SK-N-SH (cell line): ENCODE measurements around the gene KRTAP4-12. TPM values are rescaled to one million over a fixed set of nuclear protein-coding genes. Genes with fewer than 3 reads are reported as not detected.

Source experiments
- CTCF ChIA-PET: fragments of 300-600, 350-600 bp; formaldehyde crosslinking; extraction: SDS; loops from one replicate; lab custom pipeline; 2021; lab: Yijun Ruan, JAX
- POLR2A ChIA-PET: fragments of 350-600 bp; sonication (Branson Sonifier 250); formaldehyde crosslinking; extraction: SDS; loops from one replicate; lab custom pipeline; 2020; ENCODE audit warnings: antibody characterized with exemption, inconsistent platforms; lab: Yijun Ruan, JAX
- DNase-seq: peaks from one replicate; pipeline ENCODE4 v3.0.0; 2012
- H2AFZ ChIP-seq: fragments of 200-600 bp; sonication (generic); 2 replicates; pipeline ENCODE4 v1.8.1; 2016; ENCODE audit warnings: antibody characterized with exemption, mild to moderate bottlenecking, low read depth
- H3F3A ChIP-seq: fragments of 200-600 bp; sonication (generic); replicated peaks from 2 replicates; pipeline ENCODE3; 2016; ENCODE audit warnings: antibody characterized with exemption, mild to moderate bottlenecking; ENCODE audit not compliant: insufficient read depth
- H3K27ac ChIP-seq, 2 experiments: fragments of 200-500 bp in 1 of 2; fragments of 200-600 bp in 1 of 2; sonication (Bioruptor generic) in 1 of 2; sonication (generic), shearing (Covaris generic) in 1 of 2; 2 replicates each; pipeline versions ENCODE4 v1.5.1 to v1.6.1; 2014 to 2016; ENCODE audit warnings: low read depth in 2 of 2, inconsistent platforms in 1 of 2, low read length in 1 of 2, mild to moderate bottlenecking in 1 of 2, mixed read lengths in 1 of 2
- H3K27me3 ChIP-seq: fragments of 200-600 bp; sonication (generic), shearing (Covaris generic); 2 replicates; pipeline ENCODE4 v1.6.1; 2016; ENCODE audit warnings: mixed run types; ENCODE audit not compliant: insufficient read depth
- H3K36me3 ChIP-seq, 2 experiments: fragments of 200-500 bp in 1 of 2; fragments of 200-600 bp in 1 of 2; sonication (Bioruptor generic) in 1 of 2; sonication (generic) in 1 of 2; replicated peaks in 1 of 2; 2 replicates each; pipeline versions ENCODE3 to v1.5.1; 2014 to 2016; ENCODE audit warnings: low read length in 1 of 2, mild to moderate bottlenecking in 1 of 2; ENCODE audit not compliant: insufficient read depth in 2 of 2, control insufficient read depth in 1 of 2
- H3K4me1 ChIP-seq, 2 experiments: fragments of 200-500 bp in 1 of 2; fragments of 200-600 bp in 1 of 2; sonication (Bioruptor generic) in 1 of 2; sonication (generic), shearing (Covaris generic) in 1 of 2; 2 replicates each; pipeline versions ENCODE4 v1.5.1 to v1.6.1; 2014 to 2016; ENCODE audit warnings: low read depth in 1 of 2, low read length in 1 of 2, mixed run types in 1 of 2; ENCODE audit not compliant: insufficient read depth in 2 of 2, control insufficient read depth in 1 of 2
- H3K4me2 ChIP-seq: fragments of 200-600 bp; sonication (generic), shearing (Covaris generic); 2 replicates; pipeline ENCODE4 v1.6.1; 2017; ENCODE audit warnings: mixed run types
- H3K4me3 ChIP-seq, 2 experiments: fragments of 200-500 bp in 1 of 2; fragments of 200-600 bp in 1 of 2; sonication (Bioruptor generic) in 1 of 2; sonication (generic), shearing (Covaris generic) in 1 of 2; 2 replicates each; pipeline versions ENCODE4 v1.5.1 to v1.8.1; 2014 to 2016; ENCODE audit warnings: low read depth in 2 of 2, inconsistent platforms in 1 of 2, low read length in 1 of 2, mild to moderate bottlenecking in 1 of 2, mixed read lengths in 1 of 2, moderate library complexity in 1 of 2
- H3K79me2 ChIP-seq: fragments of 200-600 bp; sonication (generic); 2 replicates; pipeline ENCODE4 v1.8.1; 2017; ENCODE audit warnings: mild to moderate bottlenecking; ENCODE audit not compliant: insufficient read depth
- H3K9ac ChIP-seq: fragments of 200-600 bp; sonication (generic); 2 replicates; pipeline ENCODE4 v1.6.1; 2017; ENCODE audit warnings: mixed run types
- H3K9me2 ChIP-seq: fragments of 200-600 bp; sonication (generic); 2 replicates; pipeline ENCODE4 v1.6.1; 2017; ENCODE audit warnings: mixed run types
- H3K9me3 ChIP-seq: fragments of 200-600 bp; sonication (generic); 2 replicates; pipeline ENCODE4 v1.6.1; 2017; ENCODE audit warnings: mixed run types, mild to moderate bottlenecking, moderate library complexity
- H4K20me1 ChIP-seq: fragments of 200-600 bp; sonication (generic); 2 replicates; pipeline ENCODE4 v1.6.1; 2017; ENCODE audit warnings: mild to moderate bottlenecking, mixed run types; ENCODE audit not compliant: insufficient read depth
- ELF1 ChIP-seq: IDR thresholded peaks from 2 replicates; pipeline ENCODE4 v1.4.0; 2012
- EZH2phosphoT487 ChIP-seq: fragments of 200-600 bp; sonication (generic); IDR thresholded peaks from 2 replicates; pipeline ENCODE4 v1.6.1; 2017; ENCODE audit warnings: low read depth, mixed run types, mild to moderate bottlenecking, antibody characterized with exemption, moderate library complexity, borderline replicate concordance
- FOSL2 ChIP-seq: IDR thresholded peaks from 2 replicates; pipeline ENCODE4 v1.4.0; 2012; ENCODE audit warnings: low read depth, mild to moderate bottlenecking, moderate library complexity, borderline replicate concordance
- FOXM1 ChIP-seq: IDR thresholded peaks from 2 replicates; pipeline ENCODE4 v1.4.0; 2012; ENCODE audit warnings: low read depth, mild to moderate bottlenecking
- GATA2 ChIP-seq: sonication (generic); formaldehyde crosslinking; IDR thresholded peaks from 2 replicates; pipeline ENCODE4 v1.5.0; 2020; ENCODE audit warnings: mild to moderate bottlenecking, missing genetic modification reagents
- JUND ChIP-seq: IDR thresholded peaks from 2 replicates; pipeline ENCODE4 v1.4.0; 2012
- MXI1 ChIP-seq: IDR thresholded peaks from 2 replicates; pipeline ENCODE4 v1.6.1; 2012; ENCODE audit warnings: mild to moderate bottlenecking, low read depth, low read length, improper control_type of control experiment
- NFIC ChIP-seq: IDR thresholded peaks from 2 replicates; pipeline ENCODE4 v1.4.0; 2012; ENCODE audit warnings: borderline replicate concordance
- POLR2AphosphoS5 ChIP-seq: IDR thresholded peaks from 2 replicates; pipeline ENCODE4 v1.6.1; 2012; ENCODE audit warnings: low read depth, low read length
- SIN3A ChIP-seq: IDR thresholded peaks from 2 replicates; pipeline ENCODE4 v1.6.1; 2012; ENCODE audit warnings: low read depth, mild to moderate bottlenecking, low read length, moderate library complexity, borderline replicate concordance
- YY1 ChIP-seq: IDR thresholded peaks from 2 replicates; pipeline ENCODE4 v1.4.0; 2012; ENCODE audit warnings: low read depth, mild to moderate bottlenecking
- WGBS: methylation state at CpG from one replicate; pipeline ENCODE4 v1.1.6; 2017; ENCODE audit warnings: low lambda C conversion rate; 5-methylcytosine and 5-hydroxymethylcytosine counted together
- polyA plus RNA-seq, 3 experiments: library from polyadenylated mRNA; depleted of rRNA; stranded (reverse); fragments of >200 nt; gene quantifications; 2 replicates each; pipeline ENCODE4 v1.2.3, GENCODE V29; 2012
- TF ChIP-seq, protein P1 (sequence below): IDR thresholded peaks from 2 replicates; pipeline ENCODE4 v1.4.0; 2012; ENCODE audit warnings: low read depth, borderline replicate concordance
- TF ChIP-seq, protein P2 (sequence below): IDR thresholded peaks from 2 replicates; pipeline ENCODE4 v1.4.0; 2012; ENCODE audit warnings: low read depth, borderline replicate concordance
- TF ChIP-seq, protein P3 (sequence below): fragments of 200-600 bp; sonication (generic); IDR thresholded peaks from 2 replicates; pipeline ENCODE4 v1.6.1; 2017; ENCODE audit warnings: antibody characterized with exemption, mild to moderate bottlenecking, moderate library complexity
- TF ChIP-seq, protein P4 (sequence below): IDR thresholded peaks from 2 replicates; pipeline ENCODE4; 2012

KRTAP4-12 gene
- polyA plus RNA-seq, 1 of the 3 experiments (the other 2 are of a cell fraction), result not detected

DNA sequence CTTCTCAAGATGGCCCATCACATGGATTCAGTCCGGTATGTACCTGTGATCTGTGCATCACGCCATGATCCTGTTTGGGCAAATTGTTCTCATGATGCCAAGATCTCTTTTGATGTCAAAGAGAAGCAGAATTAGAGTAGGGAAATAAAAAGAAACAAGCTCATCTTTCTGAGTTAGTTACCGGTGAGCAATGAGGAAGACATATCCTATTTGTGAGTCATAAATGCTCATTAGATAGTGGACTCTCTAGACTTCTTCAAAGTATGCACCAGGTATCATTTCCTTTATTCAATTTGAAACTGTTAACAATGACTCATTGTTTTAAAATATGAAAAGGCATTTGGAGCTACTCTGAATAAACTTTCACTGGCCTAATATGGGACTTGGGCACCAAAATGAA lies 8.0 kb upstream of the KRTAP4-12 start:
- 14% methylated on average over 3 of the region's 3 CpGs for WGBS
- Histone ChIP-seq H3K4me2 (no peak overlapping the region), H3K79me2 (no peaks in the 10 kb centered on the region), H3K27ac (peak overlapping the region in 1 of 2 experiments; percentile 6; a peak in 1 of 4 replicates), H2AFZ (peak overlapping the region; percentile 33; the same call in 1 of the 2 replicates), H3K9me3 (no peaks in the 10 kb centered on the region), H3K36me3 (no peaks in the 10 kb centered on the region), H3K9me2 (no peaks in the 10 kb centered on the region), H3K27me3 (no peaks in the 10 kb centered on the region), H3F3A (no peaks in the 10 kb centered on the region), H3K4me3 (no peak overlapping the region), H3K4me1 (peaks cover 0 to 12% of the 10 kb centered on the region in 2 experiments; a peak in 1 of 4 replicates), H4K20me1 (no peaks in the 10 kb centered on the region), H3K9ac (no peak overlapping the region)
- no peak for DNase-seq
- ChIA-PET POLR2A (no interaction called here), CTCF (no interaction called here)
- TF ChIP-seq JUND (0 out of 2 replicates have a peak, but pooled peaks have one; percentile 33), FOSL2 (peak; percentile 44; the same call in 1 of the 2 replicates), GATA2 (no peak), ELF1 (0 out of 2 replicates have a peak, but pooled peaks have one; percentile 13)

DNA sequence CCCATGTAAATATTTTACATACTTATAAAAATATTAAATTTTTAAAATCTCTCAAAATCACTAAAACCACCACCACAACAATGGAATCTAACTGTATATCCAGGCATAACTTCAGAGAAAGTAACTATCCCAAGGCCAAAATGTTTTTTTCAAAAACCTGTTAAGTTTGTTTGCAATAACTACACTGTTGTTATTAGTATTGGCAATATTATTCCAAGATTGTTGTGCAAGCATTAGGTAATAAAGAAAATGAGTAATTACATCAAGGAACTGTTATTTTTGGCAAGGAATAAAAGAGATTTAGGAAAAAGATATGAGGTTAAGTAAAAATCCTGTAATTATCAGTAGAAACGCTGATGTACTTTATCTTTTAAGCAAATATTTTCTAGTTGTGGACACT lies 3.4 kb upstream of the KRTAP4-12 start:
- ChIA-PET CTCF (no interaction called here), POLR2A (no interaction called here)
- H3K9me3 ChIP-seq, result no peaks in the 10 kb centered on the region
- no peak for TF ChIP-seq ELF1
- TF ChIP-seq NFIC, result no peak
- TF ChIP-seq SIN3A, result no peak
- TF ChIP-seq EZH2phosphoT487, result no peak
- TF ChIP-seq, protein P1, sequence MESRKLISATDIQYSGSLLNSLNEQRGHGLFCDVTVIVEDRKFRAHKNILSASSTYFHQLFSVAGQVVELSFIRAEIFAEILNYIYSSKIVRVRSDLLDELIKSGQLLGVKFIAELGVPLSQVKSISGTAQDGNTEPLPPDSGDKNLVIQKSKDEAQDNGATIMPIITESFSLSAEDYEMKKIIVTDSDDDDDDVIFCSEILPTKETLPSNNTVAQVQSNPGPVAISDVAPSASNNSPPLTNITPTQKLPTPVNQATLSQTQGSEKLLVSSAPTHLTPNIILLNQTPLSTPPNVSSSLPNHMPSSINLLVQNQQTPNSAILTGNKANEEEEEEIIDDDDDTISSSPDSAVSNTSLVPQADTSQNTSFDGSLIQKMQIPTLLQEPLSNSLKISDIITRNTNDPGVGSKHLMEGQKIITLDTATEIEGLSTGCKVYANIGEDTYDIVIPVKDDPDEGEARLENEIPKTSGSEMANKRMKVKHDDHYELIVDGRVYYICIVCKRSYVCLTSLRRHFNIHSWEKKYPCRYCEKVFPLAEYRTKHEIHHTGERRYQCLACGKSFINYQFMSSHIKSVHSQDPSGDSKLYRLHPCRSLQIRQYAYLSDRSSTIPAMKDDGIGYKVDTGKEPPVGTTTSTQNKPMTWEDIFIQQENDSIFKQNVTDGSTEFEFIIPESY, result no peak
- TF ChIP-seq, protein P2, sequence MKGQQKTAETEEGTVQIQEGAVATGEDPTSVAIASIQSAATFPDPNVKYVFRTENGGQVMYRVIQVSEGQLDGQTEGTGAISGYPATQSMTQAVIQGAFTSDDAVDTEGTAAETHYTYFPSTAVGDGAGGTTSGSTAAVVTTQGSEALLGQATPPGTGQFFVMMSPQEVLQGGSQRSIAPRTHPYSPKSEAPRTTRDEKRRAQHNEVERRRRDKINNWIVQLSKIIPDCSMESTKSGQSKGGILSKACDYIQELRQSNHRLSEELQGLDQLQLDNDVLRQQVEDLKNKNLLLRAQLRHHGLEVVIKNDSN, result no peak
- no peak for TF ChIP-seq YY1
- TF ChIP-seq, protein P3, sequence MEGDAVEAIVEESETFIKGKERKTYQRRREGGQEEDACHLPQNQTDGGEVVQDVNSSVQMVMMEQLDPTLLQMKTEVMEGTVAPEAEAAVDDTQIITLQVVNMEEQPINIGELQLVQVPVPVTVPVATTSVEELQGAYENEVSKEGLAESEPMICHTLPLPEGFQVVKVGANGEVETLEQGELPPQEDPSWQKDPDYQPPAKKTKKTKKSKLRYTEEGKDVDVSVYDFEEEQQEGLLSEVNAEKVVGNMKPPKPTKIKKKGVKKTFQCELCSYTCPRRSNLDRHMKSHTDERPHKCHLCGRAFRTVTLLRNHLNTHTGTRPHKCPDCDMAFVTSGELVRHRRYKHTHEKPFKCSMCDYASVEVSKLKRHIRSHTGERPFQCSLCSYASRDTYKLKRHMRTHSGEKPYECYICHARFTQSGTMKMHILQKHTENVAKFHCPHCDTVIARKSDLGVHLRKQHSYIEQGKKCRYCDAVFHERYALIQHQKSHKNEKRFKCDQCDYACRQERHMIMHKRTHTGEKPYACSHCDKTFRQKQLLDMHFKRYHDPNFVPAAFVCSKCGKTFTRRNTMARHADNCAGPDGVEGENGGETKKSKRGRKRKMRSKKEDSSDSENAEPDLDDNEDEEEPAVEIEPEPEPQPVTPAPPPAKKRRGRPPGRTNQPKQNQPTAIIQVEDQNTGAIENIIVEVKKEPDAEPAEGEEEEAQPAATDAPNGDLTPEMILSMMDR, result no peak
- TF ChIP-seq, protein P4, sequence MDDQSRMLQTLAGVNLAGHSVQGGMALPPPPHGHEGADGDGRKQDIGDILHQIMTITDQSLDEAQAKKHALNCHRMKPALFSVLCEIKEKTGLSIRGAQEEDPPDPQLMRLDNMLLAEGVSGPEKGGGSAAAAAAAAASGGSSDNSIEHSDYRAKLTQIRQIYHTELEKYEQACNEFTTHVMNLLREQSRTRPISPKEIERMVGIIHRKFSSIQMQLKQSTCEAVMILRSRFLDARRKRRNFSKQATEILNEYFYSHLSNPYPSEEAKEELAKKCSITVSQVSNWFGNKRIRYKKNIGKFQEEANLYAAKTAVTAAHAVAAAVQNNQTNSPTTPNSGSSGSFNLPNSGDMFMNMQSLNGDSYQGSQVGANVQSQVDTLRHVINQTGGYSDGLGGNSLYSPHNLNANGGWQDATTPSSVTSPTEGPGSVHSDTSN, result no peak
- no peak for TF ChIP-seq FOXM1
- no peak for TF ChIP-seq MXI1
- TF ChIP-seq POLR2AphosphoS5, result no peak
- no peaks in the 10 kb centered on the region for H3K9me2 ChIP-seq
- WGBS, result 9% methylated on average over 1 of the region's 1 CpG
- no peaks in the 10 kb centered on the region for H4K20me1 ChIP-seq
- H3K36me3 ChIP-seq, result no peaks in the 10 kb centered on the region
- no peaks in the 10 kb centered on the region for H3K79me2 ChIP-seq
- no peaks in the 10 kb centered on the region for H3K27me3 ChIP-seq
- H3K4me3 ChIP-seq, result no peak overlapping the region
- H3K4me2 ChIP-seq, result no peak overlapping the region
- H3K27ac ChIP-seq, result no peak overlapping the region
- H3F3A ChIP-seq, result no peaks in the 10 kb centered on the region
- no peak overlapping the region for H3K9ac ChIP-seq
- no peak for DNase-seq
- H3K4me1 ChIP-seq, result no peaks in the 10 kb centered on the region
- no peak overlapping the region for H2AFZ ChIP-seq
